ENCODE measurements around the gene GABARAPL2. TPM values are rescaled to one million over a fixed set of nuclear protein-coding genes. Genes with fewer than 3 reads are reported as not detected.
"Not testable (repeated sequence)": the region's sequence is repeated elsewhere in the genome, so short reads cannot be mapped to it uniquely, and the experiment has no call there.

The GABARAPL2 gene
- polyA plus RNA-seq, 10 donors, result 122 to 148 (median 134) TPM

DNA sequence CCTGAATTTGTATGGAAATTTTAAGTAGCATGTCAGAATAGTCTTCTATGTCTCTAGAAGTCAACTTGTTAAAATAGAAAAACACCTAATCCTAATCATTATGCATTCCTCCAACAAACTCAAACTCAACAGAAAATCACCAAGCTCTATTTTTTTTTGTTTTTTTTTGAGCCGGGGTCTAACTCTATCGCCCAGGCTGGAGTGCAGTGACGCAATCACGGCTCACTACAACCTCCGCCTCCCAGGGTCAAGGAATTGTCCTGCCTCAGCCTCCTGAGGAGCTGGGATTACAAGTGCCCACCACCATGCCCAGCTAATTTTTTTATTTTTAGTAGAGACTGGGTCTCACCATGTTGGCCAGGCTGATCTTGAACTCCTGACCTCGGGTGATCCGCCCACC is 19.9 kb upstream of the GABARAPL2 start:
- DNase-seq, result no peak

DNA sequence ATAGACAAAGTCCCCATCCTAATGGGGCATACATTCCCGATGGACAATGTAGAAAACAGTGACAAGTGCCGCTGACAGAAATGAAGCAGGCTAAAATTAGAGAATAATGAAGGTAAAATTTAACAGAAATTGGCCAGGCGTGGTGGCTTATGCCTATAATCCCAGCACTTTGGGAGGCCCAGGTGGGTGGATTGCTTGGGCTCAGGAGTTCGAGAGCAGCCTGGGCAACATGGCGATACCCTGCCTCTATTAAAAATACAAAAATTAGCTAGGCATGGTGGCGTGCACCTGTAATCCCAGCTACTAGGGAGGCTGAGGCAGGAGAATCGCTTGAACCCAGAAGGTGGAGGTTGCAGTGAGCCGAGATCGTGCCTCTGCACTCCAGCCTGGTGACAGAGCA is 17.7 kb upstream of the GABARAPL2 start:
- not testable (repeated sequence) for DNase-seq

DNA sequence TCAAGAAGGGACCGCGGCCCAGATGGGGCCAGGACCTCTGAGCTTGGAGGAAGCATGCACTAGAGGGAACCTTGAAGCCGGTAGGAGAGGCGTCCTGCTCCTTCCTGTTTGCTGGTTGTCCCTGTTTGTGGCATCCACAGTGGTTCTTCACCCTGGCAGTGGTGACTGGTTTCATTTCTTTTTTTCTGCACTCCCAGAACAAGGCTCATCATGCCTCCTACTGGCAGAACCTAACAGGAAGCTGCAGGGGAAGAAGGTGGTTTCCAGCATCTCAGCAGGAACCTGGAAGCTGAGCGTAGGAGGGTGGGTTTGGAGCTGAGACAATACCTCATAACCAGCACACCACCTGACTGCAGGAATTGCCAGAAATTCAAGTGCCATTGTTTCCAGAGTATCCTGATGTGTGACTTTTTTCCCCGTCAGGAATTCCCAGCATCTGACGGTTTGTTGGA is 15.9 kb upstream of the GABARAPL2 start:
- DNase-seq, result peak in 2 of 3 donors; percentile 37 to 46

DNA sequence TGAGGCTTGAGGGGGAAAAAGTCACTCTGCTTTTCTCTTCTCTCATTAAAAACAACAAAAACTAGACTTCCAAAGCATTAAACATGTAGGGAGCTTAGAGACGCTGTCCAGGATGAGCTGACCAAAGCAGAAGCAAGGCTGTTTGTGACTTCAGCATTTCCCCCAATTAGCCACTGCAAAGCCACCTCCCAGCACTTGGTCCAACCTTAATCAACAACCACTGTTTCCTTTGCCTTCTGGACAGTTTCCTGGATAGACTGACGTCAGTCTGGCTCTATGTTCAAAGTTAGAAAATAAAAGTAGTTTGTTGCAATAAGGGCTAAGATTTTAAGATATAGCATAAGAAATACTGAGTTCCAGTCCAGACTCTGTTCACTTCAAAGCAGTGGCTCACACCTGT is 13.2 kb upstream of the GABARAPL2 start:
- no peak for DNase-seq

DNA sequence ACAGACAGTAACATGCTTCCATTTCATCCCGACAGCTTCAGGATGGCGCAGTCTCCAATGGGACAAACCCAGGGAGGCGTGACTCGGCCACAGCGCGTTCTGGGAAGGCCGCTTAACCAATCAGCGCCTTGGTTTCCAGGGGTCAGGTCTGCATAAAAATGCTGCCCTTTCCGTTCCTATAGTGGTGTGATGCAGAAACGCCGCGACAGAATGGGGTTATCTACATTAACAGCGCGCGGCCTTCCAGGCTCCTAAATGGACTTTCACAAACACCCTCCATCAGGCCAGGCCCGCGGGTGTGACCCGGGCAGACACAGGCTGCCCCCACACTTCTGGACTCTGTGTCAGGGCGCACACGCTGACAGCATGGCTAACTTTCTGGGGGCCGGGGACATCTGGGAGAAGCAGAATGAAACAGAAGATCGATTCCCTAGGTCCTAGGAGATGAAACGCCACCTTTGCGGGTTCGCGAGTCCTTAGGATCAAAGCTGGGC is 10.9 kb upstream of the GABARAPL2 start:
- DNase-seq, result peak; percentile 85 to 94 (median 85)

DNA sequence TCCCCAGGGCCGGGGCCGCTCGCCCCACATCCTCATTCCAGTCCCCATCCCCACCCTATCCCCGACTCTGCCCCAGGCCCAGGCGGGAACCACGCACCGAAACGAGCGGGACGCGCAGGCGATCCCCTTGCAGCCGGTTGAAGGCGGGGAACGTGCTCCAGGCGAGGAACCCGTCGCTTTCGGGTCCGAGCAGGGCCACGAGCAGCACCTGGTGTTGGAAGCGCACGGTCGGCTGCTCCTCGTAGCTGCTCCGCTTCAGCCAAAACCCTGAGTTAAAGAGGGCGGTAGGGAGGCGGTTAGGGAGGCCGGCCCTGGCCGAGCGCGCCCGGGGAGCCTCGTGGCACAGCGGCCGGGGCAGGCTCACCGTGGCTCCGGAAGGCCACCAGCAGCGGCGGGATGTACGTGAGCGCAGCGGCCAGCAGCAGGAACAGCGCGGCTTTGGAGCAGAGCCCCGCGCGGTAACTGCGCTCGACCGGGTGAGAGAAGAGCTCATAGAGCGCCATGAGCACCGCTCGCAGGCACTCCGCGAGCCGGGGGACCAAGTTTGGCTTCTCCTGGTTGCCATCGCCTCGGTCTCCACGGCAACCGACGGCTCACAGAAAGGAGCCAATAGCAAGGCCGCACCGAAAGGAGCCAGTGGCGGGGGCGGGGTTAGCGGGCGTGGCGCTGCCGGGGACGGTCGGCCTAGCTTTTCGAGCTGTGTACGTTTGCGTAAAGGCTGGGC is 10.3 kb upstream of the GABARAPL2 start, which contains the start of gene TMEM231:
TSS of gene TMEM231 (minus strand) at position 546 of the 724 bp plus-strand sequence. CDS start at position 503, 43 bp downstream.
- peak; percentile 95 to 98 (median 95) for DNase-seq

DNA sequence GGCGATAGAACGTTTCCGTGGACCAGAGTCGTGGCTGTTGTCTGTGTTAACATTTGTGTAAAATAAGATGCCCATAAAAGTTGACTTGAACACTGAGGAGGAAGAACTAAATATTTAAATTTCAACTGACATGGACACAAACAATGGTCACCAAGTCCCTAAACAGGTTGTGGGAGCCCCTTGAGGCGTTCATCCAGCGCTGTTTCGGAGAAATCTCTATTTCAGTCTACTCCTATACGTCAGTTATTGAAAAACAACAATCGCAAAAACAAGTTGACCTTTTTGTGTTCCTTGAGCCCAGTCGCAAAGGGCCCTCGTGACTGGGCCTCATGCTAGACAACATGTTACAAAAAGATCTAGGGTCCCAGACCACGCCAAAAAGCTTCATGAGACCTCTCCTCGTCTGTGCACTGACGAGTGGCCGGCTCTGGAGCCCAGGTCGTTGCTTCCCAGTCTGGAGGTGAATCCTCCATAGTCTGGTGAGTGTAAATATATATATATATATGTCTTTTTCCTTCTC is 9.7 kb upstream of the GABARAPL2 start:
- no peak for DNase-seq

DNA sequence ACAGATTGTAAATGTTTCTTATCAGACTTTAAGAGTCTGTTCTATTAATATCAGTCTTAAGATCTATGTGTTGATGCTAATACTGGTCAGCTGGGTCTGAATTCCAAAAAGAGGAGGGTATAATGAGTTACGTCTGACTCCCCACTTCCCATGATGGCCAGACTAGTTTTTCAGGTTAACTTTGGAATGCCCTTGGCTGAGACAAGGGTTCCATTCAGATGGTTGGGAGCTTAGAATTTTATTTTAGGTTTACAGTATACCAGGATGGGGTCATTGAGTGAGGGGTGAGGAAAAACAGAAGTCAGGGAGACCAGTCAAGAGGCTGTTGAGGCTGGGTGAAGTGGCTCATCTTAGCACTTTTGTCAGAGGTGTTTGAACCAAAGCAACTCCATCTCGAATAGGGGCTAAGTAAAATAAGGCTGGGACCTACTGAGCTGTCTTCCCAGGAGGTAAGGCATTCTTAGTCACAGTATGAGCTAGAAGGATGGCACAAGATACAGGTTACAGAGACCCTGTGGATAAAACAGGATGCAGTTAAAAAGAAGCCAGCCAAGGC is 7.3 kb upstream of the GABARAPL2 start:
- DNase-seq, result no peak

DNA sequence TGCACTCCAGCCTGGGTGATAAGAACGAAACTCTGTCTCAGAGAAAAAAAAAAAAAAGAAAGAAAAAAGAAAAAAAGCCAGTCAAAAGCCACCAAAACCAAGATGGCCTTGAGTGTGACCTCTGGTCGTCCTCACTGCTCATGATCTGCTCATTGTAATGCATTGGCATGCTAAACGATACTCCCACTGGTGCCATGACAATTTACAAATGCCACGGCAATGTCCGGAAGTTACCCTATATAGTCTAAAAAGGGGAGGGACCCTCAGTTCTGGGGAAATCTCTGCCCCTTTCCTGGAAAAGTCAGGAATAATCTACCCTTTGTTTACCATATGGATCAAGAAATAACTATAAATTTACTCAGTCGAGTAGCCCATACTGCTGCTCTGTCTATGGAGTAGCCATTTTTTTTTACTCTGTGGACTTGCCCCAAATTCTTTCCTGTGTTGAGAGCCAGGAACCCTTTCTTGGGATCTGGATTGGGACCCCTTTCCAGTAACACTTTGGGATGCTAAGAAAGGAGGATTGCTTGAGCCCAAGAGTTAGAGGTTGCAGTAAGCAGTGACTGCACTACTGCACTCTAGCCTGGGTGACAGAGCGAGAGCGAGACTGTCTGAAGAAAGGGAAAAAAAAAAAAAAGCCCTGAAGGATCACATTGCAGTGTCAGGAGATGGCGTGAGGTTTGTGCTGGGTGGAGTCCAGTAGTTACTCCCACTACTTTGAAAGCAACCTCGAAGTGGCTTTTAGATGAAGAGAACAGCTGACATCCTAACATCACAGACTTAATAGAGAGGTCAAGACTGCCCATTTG is 6.4 kb upstream of the GABARAPL2 start:
- peak in 2 of 3 donors; percentile 47 to 67 for DNase-seq

DNA sequence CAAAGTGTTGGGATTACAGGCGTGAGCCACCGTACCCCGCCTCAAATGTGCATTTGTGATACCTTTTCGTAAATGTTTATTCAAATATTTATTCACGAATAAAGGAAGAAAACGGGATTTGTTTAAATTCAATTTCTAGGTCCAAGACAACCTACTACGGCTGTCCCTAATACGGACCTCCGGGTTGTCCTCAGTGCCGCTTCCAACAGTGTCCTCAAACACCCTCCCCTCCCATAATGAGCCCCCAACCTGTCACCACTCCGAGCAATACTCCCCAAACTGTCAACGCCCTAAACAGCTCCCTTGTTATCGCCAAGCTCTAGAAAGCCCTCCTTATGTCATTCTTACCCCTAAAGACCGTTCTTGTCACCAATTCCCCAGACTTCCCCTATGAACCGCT is 539 bp upstream of the GABARAPL2 start:
- no peak for DNase-seq

DNA sequence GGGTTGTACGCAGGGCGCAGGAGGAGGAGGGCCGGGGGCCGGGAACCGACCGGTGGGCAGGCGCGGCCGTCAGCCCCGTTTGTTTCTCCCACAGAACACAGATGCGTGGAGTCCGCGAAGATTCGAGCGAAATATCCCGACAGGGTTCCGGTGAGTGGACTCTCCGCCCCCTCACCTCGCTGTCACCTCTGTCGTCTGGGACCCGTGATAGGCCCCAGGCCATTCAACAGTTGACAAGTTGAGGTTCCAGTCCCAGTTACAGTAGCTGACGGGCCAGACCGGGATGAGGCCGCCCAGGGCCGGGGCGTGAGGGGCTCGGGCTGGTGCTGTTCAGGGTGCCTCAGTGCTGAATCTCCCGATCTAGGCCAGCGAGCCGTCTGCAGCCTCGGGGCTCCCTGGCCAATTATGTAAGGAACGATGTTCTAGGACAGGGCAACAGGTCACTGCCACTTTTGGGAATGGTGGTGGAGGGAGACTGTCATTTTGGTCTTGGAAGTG is 628 bp downstream of the GABARAPL2 start:
- peak in 1 of 3 donors; percentile 39 for DNase-seq

DNA sequence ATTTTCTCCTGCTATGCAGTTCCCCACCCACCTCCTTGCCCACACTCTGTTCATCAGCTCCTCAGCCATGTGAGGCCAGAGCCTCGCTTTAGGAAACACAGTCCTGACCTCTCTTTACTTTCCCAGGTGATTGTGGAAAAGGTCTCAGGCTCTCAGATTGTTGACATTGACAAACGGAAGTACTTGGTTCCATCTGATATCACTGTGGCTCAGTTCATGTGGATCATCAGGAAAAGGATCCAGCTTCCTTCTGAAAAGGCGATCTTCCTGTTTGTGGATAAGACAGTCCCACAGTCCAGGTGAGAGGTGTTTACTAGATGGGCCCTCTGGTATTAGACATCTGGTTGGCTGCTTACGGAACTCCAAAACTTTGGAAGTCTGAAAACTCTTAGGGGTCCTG is 1.7 kb downstream of the GABARAPL2 start:
- no peak for DNase-seq

DNA sequence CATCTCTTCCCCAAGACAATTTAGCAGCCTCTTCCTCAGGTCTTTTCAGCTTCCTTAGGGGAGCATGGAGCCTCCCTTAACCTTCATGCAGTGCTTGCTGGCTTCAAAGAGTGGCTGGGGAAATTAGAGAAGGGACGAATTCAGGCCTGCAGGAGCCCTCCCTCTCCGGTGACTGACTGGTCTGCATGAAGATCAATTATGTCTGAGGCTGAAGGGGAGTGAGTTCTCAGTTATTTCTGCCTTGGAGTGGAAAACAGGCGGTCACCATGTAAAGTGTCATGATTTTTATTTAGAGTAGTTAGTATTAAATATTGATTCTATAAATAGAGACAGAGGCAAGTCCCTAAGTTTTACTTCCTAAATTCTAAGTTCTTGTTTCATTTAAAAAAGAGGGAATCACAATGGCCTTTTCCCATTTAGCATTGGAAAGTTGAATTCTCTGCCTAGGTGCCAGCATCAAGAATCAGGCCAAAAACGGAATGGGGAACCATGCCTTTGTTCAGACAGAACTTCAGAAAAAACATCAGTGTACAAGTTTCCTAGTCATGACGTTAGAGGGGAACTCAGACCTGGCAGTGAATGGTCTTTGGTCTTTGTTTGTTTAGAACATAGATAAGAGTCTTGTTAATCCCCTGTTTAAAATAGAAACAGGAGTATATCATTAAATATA is 4.4 kb downstream of the GABARAPL2 start:
- DNase-seq, result no peak

DNA sequence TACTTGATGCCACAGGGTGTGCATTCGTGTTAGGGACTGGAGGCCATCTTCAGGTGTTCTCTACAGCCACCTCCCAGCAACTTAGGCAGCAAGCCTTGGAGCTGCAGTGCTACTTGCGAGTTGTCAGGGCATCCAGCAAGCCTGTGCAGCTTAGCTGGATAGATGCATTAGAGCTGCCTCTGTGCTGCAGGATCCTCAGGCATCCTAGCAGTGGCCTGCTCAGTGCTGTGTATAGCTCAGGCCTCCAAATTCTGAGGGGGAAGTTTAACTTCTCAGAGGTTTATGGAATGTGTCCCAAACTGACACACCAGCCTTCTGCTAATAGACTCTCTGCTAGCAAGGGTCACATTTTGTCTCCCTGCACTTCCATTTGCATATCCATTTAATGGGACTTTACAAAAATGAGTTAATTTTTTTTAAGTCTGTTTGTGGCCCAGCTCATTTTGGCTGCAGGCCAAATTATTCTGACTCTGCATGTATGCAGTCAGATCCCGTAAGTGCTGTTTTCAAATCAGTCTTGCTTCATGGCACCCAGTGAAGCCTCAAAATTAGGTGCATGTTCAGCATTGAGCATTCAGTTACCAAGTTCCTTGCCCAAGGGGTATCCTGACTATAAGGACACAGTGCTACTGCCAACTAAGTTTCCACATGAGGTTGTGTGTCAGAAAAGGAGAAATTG is 6.8 kb downstream of the GABARAPL2 start:
- DNase-seq, result no peak

DNA sequence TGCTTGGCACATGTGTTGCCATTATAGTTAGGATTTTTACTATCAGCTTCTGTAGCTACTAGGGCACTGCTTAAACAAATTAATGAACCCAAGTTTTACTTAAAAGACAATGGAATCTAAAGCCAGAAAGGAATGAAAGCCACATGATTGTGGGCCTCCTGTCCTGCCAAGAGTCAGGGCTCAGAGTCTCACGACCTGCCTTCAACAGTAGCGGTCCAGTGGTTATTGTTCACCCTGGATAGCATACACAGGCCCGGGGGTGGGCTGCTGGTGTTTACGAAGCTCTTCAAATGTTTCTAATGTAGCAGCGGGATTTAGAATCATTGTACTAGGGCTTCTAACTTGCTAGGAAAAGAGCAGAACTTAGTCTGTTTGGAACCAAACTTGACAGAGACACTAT is 7.8 kb downstream of the GABARAPL2 start:
- DNase-seq, result no peak

DNA sequence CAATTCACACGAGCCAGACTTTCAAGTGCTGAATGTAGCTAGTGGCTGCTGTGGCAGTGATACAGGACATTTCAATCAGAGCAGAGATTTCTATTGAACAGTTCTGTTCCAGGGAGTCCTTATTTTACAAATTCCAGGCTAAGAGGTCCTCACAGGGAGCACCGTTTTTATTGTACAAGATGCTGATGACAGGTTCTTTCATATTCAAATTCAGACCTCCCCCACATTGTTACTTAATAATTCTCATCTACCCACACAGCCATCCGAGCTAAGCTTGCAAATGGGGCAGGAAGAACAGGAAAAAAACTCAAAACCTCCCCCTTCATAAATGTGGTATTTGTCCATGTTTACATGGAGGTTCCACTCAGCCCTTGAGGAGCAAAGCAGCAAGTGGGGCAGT is 9.8 kb downstream of the GABARAPL2 start:
- DNase-seq, result no peak

DNA sequence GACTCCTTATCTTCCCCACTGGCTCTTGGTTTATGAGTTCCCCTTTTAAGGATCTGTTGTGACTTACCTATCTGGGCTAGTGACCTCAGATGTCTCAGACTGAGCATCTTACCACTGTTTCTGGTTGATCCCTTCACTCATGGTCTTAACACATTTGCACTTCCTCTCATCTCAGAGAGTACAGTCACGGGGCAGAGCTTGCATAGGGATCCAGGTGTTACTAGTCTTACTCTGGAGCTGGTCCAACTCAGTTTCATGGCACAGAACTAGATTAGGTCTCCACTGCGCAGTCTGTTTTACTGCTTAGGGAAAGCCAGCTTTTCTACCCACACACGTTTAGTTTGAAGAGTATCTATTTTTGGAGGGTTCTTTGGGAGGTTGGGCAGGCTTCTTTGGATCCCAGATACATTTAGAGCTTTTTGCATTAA is 10.2 kb downstream of the GABARAPL2 start:
- DNase-seq, result peak in 1 of 3 donors; percentile 34

DNA sequence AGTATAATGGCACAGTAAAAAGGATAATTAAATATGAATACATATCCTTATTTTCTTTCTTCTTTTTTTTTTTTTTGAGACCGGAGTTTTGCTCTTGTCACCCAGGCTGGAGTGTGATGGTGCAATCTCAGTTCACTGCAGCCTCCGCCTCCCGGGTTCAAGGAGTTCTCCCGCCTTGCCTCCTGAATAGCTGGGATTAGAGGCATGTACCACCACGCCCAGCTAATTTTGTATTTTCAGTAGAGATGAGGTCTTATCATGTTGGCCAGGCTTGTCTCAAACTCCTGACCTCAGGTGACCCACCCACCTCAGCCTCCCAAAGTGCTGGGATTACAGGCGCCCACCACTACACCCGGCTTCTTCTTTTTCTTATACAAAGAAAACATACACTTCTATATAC is 12.0 kb downstream of the GABARAPL2 start:
- no peak for DNase-seq

DNA sequence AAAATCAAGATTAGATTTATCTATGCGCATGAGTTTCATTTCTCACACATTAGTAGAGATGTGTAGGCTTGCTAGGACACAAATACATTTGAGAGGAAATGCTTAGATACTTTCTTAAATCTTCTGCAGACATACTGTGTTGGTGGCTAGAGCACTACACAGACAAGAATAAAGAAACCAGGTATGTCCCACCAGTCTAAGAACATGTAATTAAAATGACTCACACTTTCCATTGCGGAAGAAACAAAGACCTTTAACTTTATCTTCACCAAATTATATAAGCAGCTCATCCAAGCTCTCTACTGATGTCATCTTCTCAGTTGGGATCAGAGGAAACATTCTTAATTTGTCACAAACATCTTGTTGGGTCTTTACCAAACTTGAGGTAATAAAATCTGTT is 12.5 kb downstream of the GABARAPL2 start:
- no peak for DNase-seq

DNA sequence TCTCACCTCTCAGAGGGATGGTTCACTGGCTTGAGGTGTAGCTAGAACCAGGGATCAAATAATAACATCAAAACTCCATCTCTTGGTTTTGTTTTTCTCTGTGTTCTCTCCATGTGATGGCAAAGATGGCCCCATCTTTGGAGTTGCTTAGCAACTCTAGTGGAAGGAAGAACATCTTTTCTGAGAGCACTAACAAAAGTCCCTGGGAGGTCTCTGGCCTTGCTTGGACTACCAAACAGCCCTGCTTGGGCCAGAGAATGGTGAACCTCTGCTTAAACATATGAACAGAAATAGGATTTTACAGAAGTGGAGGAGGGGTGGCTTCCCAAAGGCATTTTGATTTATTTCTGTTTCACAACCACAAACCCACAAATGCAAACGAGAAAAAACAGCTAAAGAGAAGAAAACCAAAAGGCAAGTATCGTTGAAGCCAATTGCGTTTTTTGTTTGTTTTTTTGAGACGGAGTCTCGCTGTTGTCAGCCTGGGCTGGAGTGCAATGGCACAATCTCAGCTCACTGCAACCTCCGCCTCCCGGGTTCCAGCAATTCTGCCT is 13.2 kb downstream of the GABARAPL2 start:
- no peak for DNase-seq
